ENCODE results near the gene PRKAG2.
"Not testable (repeated sequence)": the region's sequence is repeated elsewhere in the genome, so short reads cannot be mapped to it uniquely, and the experiment has no call there.

The PRKAG2 gene

GRCh38 chr7:151844071-151844824, 32.7 kb downstream of the PRKAG2 start:
- TF ChIP-seq JUND (IDR thresholded peaks at IDR 0.05; ENCODE audit: low read depth): no peak
- DNase-seq (ENCODE audit: low read depth in 1 of 2, low spot score in 1 of 2): no peak
- in situ Hi-C loops (cut with HindIII; ENCODE audit: low pct_unique_long_range_greater_than_20kb, low sequenced_read_pairs): no loop called here

GRCh38 chr7:151843181-151843580, 33.7 kb downstream of the PRKAG2 start:
- no peak for TF ChIP-seq JUND (IDR thresholded peaks at IDR 0.05; ENCODE audit: low read depth)
- in situ Hi-C loops (cut with HindIII; ENCODE audit: low pct_unique_long_range_greater_than_20kb, low sequenced_read_pairs): no loop called here
- DNase-seq (ENCODE audit: low read depth in 1 of 2, low spot score in 1 of 2): no peak

GRCh38 chr7:151841395-151842051, 35.4 kb downstream of the PRKAG2 start:
- DNase-seq (ENCODE audit: low read depth in 1 of 2, low spot score in 1 of 2); in situ Hi-C loops (cut with HindIII; ENCODE audit: low pct_unique_long_range_greater_than_20kb, low sequenced_read_pairs): not testable (repeated sequence)

GRCh38 chr7:151840088-151840910, 36.6 kb downstream of the PRKAG2 start:
- DNase-seq (ENCODE audit: low read depth in 1 of 2, low spot score in 1 of 2): no peak
- TF ChIP-seq JUND (IDR thresholded peaks at IDR 0.05; ENCODE audit: low read depth): no peak
- in situ Hi-C loops (cut with HindIII; ENCODE audit: low pct_unique_long_range_greater_than_20kb, low sequenced_read_pairs): no loop called here

GRCh38 chr7:151839451-151839921, 37.4 kb downstream of the PRKAG2 start:
- no peak for TF ChIP-seq JUND (IDR thresholded peaks at IDR 0.05; ENCODE audit: low read depth)
- DNase-seq (ENCODE audit: low read depth in 1 of 2, low spot score in 1 of 2): no peak
- in situ Hi-C loops (cut with HindIII; ENCODE audit: low pct_unique_long_range_greater_than_20kb, low sequenced_read_pairs): no loop called here

- DNase-seq (ENCODE audit: low read depth in 1 of 2, low spot score in 1 of 2): no peak
- TF ChIP-seq JUND (IDR thresholded peaks at IDR 0.05; ENCODE audit: low read depth): no peak
- in situ Hi-C loops (cut with HindIII; ENCODE audit: low pct_unique_long_range_greater_than_20kb, low sequenced_read_pairs): no loop called here
Measured at GRCh38 chr7:151838861-151839381, 38.0 kb downstream of the PRKAG2 start.

GRCh38 chr7:151838072-151838471, 38.8 kb downstream of the PRKAG2 start:
- no peak for TF ChIP-seq JUND (IDR thresholded peaks at IDR 0.05; ENCODE audit: low read depth)
- no peak for DNase-seq (ENCODE audit: low read depth in 1 of 2, low spot score in 1 of 2)
- in situ Hi-C loops (cut with HindIII; ENCODE audit: low pct_unique_long_range_greater_than_20kb, low sequenced_read_pairs): no loop called here

- no peak for DNase-seq (ENCODE audit: low read depth in 1 of 2, low spot score in 1 of 2)
- in situ Hi-C loops (cut with HindIII; ENCODE audit: low pct_unique_long_range_greater_than_20kb, low sequenced_read_pairs): no loop called here
Measured at GRCh38 chr7:151837285-151838042, 39.5 kb downstream of the PRKAG2 start.

GRCh38 chr7:151836927-151837205, 40.0 kb downstream of the PRKAG2 start:
- in situ Hi-C loops (cut with HindIII; ENCODE audit: low pct_unique_long_range_greater_than_20kb, low sequenced_read_pairs): no loop called here
- no peak for DNase-seq (ENCODE audit: low read depth in 1 of 2, low spot score in 1 of 2)
- TF ChIP-seq JUND (IDR thresholded peaks at IDR 0.05; ENCODE audit: low read depth): no peak

More at GRCh38 chr7:151837285-151838042, 39.5 kb downstream of the PRKAG2 start:
- TF ChIP-seq JUND (IDR thresholded peaks at IDR 0.05; ENCODE audit: low read depth): no peak

GRCh38 chr7:151836191-151836926, 40.6 kb downstream of the PRKAG2 start:
- no peak for TF ChIP-seq JUND (IDR thresholded peaks at IDR 0.05; ENCODE audit: low read depth)
- in situ Hi-C loops (cut with HindIII; ENCODE audit: low pct_unique_long_range_greater_than_20kb, low sequenced_read_pairs): no loop called here
- DNase-seq (ENCODE audit: low read depth in 1 of 2, low spot score in 1 of 2): no peak

GRCh38 chr7:151835636-151836035, 41.3 kb downstream of the PRKAG2 start:
- in situ Hi-C loops (cut with HindIII; ENCODE audit: low pct_unique_long_range_greater_than_20kb, low sequenced_read_pairs): no loop called here
- no peak for DNase-seq (ENCODE audit: low read depth in 1 of 2, low spot score in 1 of 2)
- no peak for TF ChIP-seq JUND (IDR thresholded peaks at IDR 0.05; ENCODE audit: low read depth)

All from T47D (cell line).